H1 (cell line): Measurements from ENCODE around the gene TRIM41. TPM values are rescaled to one million over a fixed set of nuclear protein-coding genes. Genes with fewer than 3 reads are reported as not detected.
A peak's percentile ranks its signal among the peaks of the same experiment; 100 is the strongest.

ENCODE experiments used
- ASH2L ChIP-seq: fragments of 200-600, 300-600 bp; sonication (generic); IDR thresholded peaks from one replicate; pipeline ENCODE4 v1.7.1; 2017; ENCODE audit warnings: low read length
- BRCA1 ChIP-seq: IDR thresholded peaks from 2 replicates; pipeline ENCODE4 v1.6.1; 2012; ENCODE audit warnings: low read depth, low read length, improper control_type of control experiment
- CEBPB ChIP-seq: IDR thresholded peaks from 2 replicates; pipeline ENCODE4 v1.6.1; 2012; ENCODE audit warnings: low read depth, low read length
- CTBP2 ChIP-seq: IDR thresholded peaks from 2 replicates; pipeline ENCODE4 v1.7.0; 2011; ENCODE audit warnings: borderline replicate concordance, mild to moderate bottlenecking, moderate library complexity, mixed read lengths, low read length; ENCODE audit not compliant: insufficient read depth, insufficient read length
- CTCF ChIP-seq, 3 experiments: IDR thresholded peaks; 1 replicate in 2 of 3; 2 replicates in 1 of 3; pipeline versions ENCODE4 v1.5.1 to v1.6.1; 2011; ENCODE audit warnings: low read length in 3 of 3, mild to moderate bottlenecking in 3 of 3, inconsistent platforms in 2 of 3, low read depth in 1 of 3, moderate library complexity in 1 of 3; ENCODE audit not compliant: insufficient read depth in 1 of 3; ENCODE audit errors: control extremely low read depth in 1 of 3
- E2F6 ChIP-seq: IDR thresholded peaks from 2 replicates; pipeline ENCODE4 v1.6.1; 2012; ENCODE audit warnings: inconsistent platforms
- EZH2 ChIP-seq: fragments of 200-600 bp; sonication (generic); IDR thresholded peaks from 2 replicates; pipeline ENCODE4 v1.7.1; 2012; ENCODE audit warnings: low read depth, mild to moderate bottlenecking, moderate library complexity, low read length, inconsistent platforms; ENCODE audit not compliant: severe bottlenecking
- GTF2F1 ChIP-seq: IDR thresholded peaks from 2 replicates; pipeline ENCODE4 v1.6.1; 2012; ENCODE audit warnings: low read depth, low read length, improper control_type of control experiment, borderline replicate concordance
- JUND ChIP-seq: IDR thresholded peaks from 2 replicates; pipeline ENCODE4 v1.6.1; 2011; ENCODE audit warnings: mild to moderate bottlenecking, improper control_type of control experiment, low read length
- KDM4A ChIP-seq: IDR thresholded peaks from one replicate; pipeline ENCODE4 v1.7.1; 2012; ENCODE audit warnings: low read depth, mild to moderate bottlenecking, moderate library complexity, low read length, inconsistent platforms; ENCODE audit not compliant: severe bottlenecking
- MAX ChIP-seq: IDR thresholded peaks from 2 replicates; pipeline ENCODE4 v1.6.1; 2012; ENCODE audit warnings: inconsistent platforms
- POLR2A ChIP-seq, 2 experiments: IDR thresholded peaks; 1 replicate in 1 of 2; 2 replicates in 1 of 2; pipeline ENCODE4 v1.6.1; 2011; ENCODE audit warnings: low read depth in 2 of 2, low read length in 2 of 2, mild to moderate bottlenecking in 2 of 2; ENCODE audit errors: control extremely low read depth in 1 of 2
- POLR2AphosphoS5 ChIP-seq: IDR thresholded peaks from 2 replicates; pipeline ENCODE4 v1.6.1; 2011; ENCODE audit warnings: low read depth, low read length
- RBBP5 ChIP-seq: IDR thresholded peaks from 2 replicates; pipeline ENCODE4 v1.7.1; 2012; ENCODE audit warnings: low read depth, mild to moderate bottlenecking, inconsistent platforms, low read length, moderate library complexity, borderline replicate concordance
- RNF2 ChIP-seq: fragments of 200-900, 300-1000 bp; sonication (generic); IDR thresholded peaks from 2 replicates; pipeline ENCODE4 v1.7.1; 2016; ENCODE audit warnings: borderline replicate concordance, low read depth, mild to moderate bottlenecking, antibody characterized with exemption, low read length; ENCODE audit not compliant: poor library complexity, severe bottlenecking; ENCODE audit errors: missing control alignments
- SAP30 ChIP-seq: fragments of 300-600 bp; sonication (generic); IDR thresholded peaks from 2 replicates; pipeline ENCODE4 v1.7.1; 2012; ENCODE audit warnings: low read length, moderate library complexity, mild to moderate bottlenecking, inconsistent platforms; ENCODE audit not compliant: insufficient read depth, insufficient replicate concordance
- SIRT6 ChIP-seq: IDR thresholded peaks from one replicate; pipeline ENCODE4 v1.7.1; 2012; ENCODE audit warnings: low read length, inconsistent platforms
- SIX5 ChIP-seq: IDR thresholded peaks from 2 replicates; pipeline ENCODE4 v1.6.1; 2011; ENCODE audit warnings: mild to moderate bottlenecking, low read depth, low read length
- SRF ChIP-seq: IDR thresholded peaks from 2 replicates; pipeline ENCODE4 v1.6.1; 2011; ENCODE audit warnings: mild to moderate bottlenecking, low read depth, low read length, moderate library complexity
- SUZ12 ChIP-seq: fragments of 200-600 bp; sonication (generic); IDR thresholded peaks from 2 replicates; pipeline ENCODE4 v1.6.1; 2012; ENCODE audit warnings: mild to moderate bottlenecking, inconsistent platforms, low read length, moderate library complexity, mixed read lengths
- TBP ChIP-seq: IDR thresholded peaks from 2 replicates; pipeline ENCODE4 v1.6.1; 2011; ENCODE audit warnings: low read depth, low read length, improper control_type of control experiment
- TCF12 ChIP-seq: IDR thresholded peaks from 2 replicates; pipeline ENCODE4 v1.6.1; 2011; ENCODE audit warnings: low read depth, mild to moderate bottlenecking, low read length
- polyA plus RNA-seq, 7 experiments: library from polyadenylated mRNA; depleted of rRNA in 3 of 7; stranded (reverse) in 5 of 7; unstranded in 2 of 7; fragments of >200 nt in 5 of 7; fragments of 200-250 nt in 2 of 7; gene quantifications; 1 replicate in 5 of 7; 2 replicates in 1 of 7; 4 replicates in 1 of 7; pipeline versions ENCODE4 v1.2.1 to v1.2.3, GENCODE V29; 2011 to 2013; ENCODE audit warnings: missing spikeins in 2 of 7, mixed read lengths in 2 of 7
- total RNA-seq: library from RNA; stranded (reverse); fragmentation: NEBNext Ultra II Directional; extraction: Animal tissue kit (Norgen Biotek cat#: 25700); gene quantifications from 2 replicates; pipeline ENCODE4 v1.2.1, GENCODE V29; 2021

TRIM41 gene
- total and polyA plus RNA-seq, 2 of the 8 experiments (the other 6 are each of a cell fraction or from before 2014, with no cell fraction given): 12.9 to 21.6 TPM

- TF ChIP-seq ASH2L (peak; percentile 69), RNF2 (no peak), JUND (no peak), BRCA1 (no peak), TBP (peak; percentile 78), E2F6 (peak; percentile 85), CTBP2 (no peak), MAX (peak; percentile 82), CTCF (IDR thresholded peaks at IDR 0.05; ENCODE audit: control extremely low read depth in 1 of 3, insufficient read depth in 1 of 3, low read depth in 1 of 3, low read length in 3 of 3) (peak in 1 of 3 experiments; percentile 35; a peak in 1 of 4 replicates), TCF12 (no peak), SRF (no peak), POLR2A (IDR thresholded peaks at IDR 0.05; ENCODE audit: control extremely low read depth in 1 of 2, low read depth in 2 of 2, low read length in 2 of 2) (no peak), SIX5 (no peak), KDM4A (peak; percentile 86), CEBPB (no peak), SIRT6 (no peak), SUZ12 (no peak), SAP30 (no peak), RBBP5 (peak; percentile 78), EZH2 (no peak), GTF2F1 (no peak), POLR2AphosphoS5 (no peak)
Observed at GRCh38 chr5:181217111-181217802, 5.8 kb upstream of the TRIM41 start (continued).
